HS-5 (cell line): ENCODE measurements around the gene ERGIC1.
"Not testable (repeated sequence)": the region's sequence is repeated elsewhere in the genome, so short reads cannot be mapped to it uniquely, and the experiment has no call there.

Experiments
- DNase-seq: peaks from one replicate; pipeline ENCODE4 v3.0.0-alpha.2; 2012; ENCODE audit warnings: low read depth

The ERGIC1 gene

DNA sequence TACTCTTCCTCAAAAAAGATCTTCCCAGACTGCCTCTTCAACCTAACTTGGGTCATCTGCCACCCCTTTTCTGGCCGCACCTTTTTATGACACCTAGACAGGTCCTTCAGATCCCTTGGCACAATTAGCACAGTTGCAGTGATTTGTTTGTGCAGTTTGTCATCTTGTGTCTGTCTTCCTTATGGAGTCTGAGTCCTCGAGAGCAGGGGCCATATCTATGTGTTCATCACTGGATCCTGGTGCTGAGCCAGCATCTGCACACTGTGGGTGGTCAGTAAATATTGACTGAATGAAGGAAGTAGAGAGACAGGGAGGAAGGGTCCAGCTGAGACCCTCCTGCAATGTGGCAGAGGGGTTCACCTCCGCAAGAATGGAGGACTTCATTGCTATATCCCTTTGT, 14.4 kb downstream of the ERGIC1 start:
- no peak for DNase-seq

- DNase-seq, result no peak
These were observed 15.8 kb downstream of the ERGIC1 start for GRCh38 chr5:172849606-172850453.

DNA sequence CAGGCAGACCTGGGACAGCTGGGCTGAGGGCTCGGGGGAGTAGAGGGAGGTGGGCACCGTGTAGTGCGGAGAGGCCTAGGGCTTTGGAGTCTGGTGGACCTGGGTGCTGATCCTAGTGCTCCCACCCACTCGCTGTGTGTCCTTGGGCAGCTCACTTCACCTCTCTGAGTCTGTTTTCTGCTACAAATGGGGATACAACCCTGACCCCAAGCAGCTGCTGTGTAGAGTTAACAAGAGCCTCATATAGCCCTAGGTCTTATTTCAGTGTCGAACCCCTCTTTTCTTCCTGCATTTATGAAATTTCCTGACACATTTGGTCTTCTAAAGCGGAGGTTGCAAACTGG, 16.4 kb downstream of the ERGIC1 start:
- no peak for DNase-seq

- not testable (repeated sequence) for DNase-seq
These were observed 17.2 kb downstream of the ERGIC1 start for GRCh38 chr5:172851254-172851653.

DNA sequence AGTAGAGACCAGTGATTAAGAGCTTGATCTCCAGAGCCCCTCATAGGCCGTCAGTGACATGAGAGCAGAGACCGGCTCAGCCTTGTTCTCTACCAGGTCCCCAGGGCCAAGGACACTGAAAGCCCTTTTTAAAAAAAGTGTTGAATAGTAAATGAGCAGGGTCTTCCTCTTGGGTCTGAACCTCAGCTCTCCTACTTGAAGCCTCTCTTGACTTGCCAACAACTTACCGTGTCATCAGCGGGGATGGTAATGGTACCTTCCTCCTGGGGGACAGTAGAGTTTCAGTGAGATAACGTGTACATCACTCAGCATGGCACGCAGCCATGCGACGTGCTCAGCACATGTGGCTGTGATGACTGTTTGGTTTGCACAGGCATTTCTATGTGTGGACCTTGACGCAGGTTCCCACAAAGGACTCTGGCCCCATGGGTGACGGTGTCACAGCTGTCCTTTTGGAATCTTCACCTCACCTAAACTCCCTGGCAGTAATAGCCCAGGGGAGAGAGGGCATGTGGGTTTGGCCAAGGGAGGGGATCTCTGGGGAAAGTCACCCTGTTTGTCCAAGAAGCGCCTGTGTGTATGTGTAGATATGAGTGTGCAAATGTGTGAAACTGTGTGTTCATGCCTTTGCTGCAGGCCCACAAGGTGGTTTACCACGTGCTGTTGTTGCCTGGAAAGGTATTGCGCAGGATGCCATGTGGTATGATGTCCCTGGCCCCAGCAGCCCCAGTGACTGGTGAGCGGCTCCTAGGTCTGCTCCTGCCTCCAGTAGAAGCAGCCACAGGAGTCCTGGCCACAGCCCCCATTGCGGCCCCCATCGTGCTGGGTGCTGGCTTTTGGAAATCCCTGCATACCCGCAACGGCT, 18.7 kb downstream of the ERGIC1 start:
- no peak for DNase-seq

GRCh38 chr5:172853355-172853975, 19.4 kb downstream of the ERGIC1 start:
- no peak for DNase-seq

GRCh38 chr5:172854451-172854871, 20.4 kb downstream of the ERGIC1 start:
- DNase-seq, result no peak

- no peak for DNase-seq
These were observed 20.9 kb downstream of the ERGIC1 start for GRCh38 chr5:172854971-172855370.

DNA sequence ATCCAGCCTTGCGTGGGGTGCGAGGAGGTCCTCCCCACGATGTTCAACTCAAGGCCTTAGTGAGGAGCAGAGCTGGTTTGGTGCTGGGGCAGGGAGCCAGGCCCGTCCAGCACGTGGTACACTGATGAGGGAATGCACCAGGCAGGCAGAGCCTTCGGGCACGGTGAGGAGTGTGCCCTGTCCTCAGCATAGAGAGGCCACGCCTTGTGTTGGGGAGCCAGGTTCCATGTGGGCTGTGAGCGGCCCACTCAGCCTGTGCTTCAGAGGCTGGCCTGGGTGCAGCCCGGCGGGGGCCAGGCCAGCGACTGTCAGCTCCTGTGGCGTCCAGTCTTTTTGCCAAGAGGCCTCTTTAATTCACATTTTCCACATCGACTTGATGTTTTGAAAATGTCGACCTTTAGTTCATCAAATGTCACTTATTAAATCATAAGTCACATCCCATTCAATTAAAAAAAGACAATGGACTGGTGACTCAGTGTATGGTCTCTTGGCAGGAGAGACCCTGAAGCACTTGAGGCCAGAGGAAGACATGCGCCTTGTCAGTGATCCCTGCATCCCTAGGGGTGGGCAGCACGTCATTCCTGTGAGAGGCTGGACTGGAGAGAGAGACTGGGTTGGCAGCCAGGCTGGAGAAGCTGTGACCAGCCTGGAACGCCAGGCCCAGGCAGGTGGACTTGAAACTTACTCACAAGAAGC, 21.7 kb downstream of the ERGIC1 start:
- DNase-seq, result no peak

GRCh38 chr5:172856336-172856735, 22.3 kb downstream of the ERGIC1 start:
- no peak for DNase-seq

- DNase-seq, result no peak
These were observed 23.9 kb downstream of the ERGIC1 start for GRCh38 chr5:172857982-172858381.

DNA sequence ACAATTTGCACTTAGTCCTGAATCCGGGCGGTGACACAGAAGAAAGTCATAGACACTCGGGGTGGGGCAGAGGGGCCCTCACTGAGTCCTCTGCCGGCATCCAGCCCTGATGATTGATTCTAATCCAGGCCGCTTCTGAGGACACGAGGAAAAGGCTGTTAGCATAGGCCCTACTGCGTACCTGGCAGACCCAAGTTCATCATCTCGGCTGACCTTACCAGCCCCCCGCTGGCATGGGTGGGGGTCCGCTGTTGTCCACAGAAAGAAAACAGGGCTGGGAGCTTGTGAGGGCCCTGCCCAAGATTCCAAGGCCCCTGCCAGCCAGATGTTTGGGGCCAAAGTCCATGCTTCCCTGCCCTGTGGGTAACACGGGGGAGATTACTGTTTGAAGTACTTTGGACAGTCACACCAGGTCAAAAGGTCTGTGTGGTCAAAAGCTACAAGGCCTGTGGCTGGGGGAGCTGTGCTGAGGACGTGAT, 24.5 kb downstream of the ERGIC1 start:
- peak; percentile 72 for DNase-seq

GRCh38 chr5:172858990-172859811, 25.1 kb downstream of the ERGIC1 start:
- peak; percentile 87 for DNase-seq

DNA sequence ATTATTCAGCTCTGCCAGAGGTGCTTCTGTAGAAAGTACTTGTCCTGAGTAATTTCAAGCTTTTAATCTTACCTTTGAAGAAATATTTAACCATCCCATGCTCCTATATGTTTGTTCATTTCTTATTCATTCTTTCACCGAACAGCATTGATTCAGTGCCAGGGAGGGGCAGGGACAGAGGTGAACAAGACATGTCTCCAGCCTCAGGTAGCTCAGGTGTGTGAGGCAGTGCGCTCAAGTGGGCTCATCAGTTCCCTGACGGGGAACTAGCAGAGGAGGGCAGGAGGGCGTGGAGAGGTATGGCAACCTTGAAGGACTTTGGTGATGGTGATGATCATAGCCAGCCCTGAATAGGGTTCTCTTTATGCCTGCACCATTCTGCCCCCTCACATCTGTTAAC, 25.9 kb downstream of the ERGIC1 start:
- DNase-seq, result no peak

DNA sequence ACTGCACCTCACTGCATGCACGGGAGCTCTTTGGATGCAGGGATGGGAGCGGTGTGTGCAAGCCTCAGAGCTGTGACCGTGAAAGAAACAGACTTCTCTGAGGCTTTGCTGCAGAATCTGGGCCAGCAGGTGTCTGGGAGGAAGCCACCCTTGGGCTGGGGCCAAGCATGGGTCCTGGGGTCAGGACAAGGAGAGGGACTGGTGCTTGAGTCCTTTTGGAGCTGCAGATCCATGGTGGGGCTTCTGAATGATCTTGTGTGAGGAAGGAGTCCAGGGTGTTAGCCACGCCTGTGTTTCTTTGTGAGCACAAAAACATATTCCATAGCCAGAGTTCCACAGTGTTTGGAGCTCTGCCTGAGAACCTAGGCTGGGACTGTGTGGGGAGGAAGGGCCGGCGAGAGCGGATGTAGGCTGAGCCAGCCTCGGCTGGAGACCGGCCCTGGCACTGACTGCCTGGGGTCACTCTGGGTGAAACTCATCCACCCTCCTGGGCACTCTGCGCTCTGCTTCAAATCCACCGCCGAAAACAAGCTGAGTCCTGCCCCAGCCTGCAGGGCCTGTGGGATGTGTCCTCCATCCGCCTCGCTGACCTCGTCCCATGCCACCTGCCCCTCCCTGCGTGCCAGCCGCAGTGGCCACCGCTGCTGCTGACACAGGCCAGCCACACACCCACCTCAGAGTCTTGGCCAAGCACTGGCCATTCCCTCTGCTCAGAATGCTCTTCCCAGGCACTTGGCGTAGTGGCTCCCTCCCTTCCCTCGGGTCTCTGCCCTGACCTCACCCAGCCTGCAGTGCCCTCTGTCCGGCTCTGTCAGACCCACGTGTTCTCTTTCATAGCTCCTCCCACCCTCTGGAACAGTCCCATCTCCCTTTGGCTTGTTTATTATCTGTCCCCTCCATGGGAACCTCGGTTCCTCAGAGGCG, 26.7 kb downstream of the ERGIC1 start:
- no peak for DNase-seq

DNA sequence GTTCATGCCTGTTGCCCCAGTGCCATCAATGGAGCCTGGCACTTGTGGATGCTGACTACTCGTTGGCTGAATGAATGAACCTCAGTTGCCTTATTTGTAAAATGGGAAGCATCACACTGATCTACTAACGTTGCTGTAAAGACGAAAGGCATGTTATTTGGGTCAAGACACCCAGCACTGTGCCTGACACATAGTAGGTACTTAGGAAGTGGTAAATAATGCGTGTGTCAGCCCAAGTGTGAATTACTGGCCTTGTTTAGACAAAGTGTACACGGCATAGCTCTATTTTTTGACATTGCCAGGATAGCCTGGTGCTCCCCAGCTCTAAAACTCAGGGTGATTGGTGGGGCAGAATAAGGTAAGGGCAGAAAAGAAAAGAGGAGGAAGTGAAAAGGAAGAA, 27.4 kb downstream of the ERGIC1 start:
- DNase-seq, result no peak

DNA sequence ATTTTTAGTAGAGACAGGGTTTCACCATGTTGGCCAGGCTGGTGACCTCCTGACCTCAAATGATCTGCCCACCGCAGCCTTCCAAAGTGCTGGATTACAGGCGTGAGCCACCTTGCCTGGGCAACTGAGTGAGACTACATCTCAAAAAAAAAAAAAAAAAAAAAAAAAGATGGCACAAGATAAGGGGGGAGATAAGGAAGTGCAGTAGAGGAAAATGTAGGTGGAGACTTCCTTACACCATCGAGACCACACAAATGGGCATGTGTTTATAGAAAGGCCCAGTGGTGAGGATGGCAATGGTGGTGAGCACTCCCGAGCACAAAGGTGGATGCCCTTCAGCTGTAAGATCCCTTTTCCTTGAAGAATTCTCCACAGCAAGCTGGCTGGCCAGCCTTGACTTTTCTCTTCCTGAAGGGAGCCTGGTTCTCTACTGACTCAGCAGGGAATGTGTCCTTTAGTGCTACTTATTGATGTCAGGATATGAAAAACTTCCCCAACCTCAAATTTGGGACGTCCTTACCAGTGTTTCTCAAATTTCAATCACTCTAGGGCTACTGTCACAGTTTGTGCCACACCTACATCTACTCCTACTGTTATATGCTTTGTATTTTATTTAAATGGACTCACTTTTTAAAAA, 28.2 kb downstream of the ERGIC1 start:
- DNase-seq, result no peak

- not testable (repeated sequence) for DNase-seq
These were observed 30.1 kb downstream of the ERGIC1 start for GRCh38 chr5:172864171-172864570.

GRCh38 chr5:172864747-172865146, 30.7 kb downstream of the ERGIC1 start:
- DNase-seq, result no peak
